ENCODE results near the gene THSD7B. TPM values are rescaled to one million over a fixed set of nuclear protein-coding genes. Genes with fewer than 3 reads are reported as not detected.

The THSD7B gene
- total RNA-seq, 4 donors from 2014 or later: under 0.01 to 0.29 (median 0.03) TPM

- no peaks in the 10 kb centered on the region for H3K4me1 ChIP-seq
- intact Hi-C loops (cut with DNase I): no loop called here
- H3K4me3 ChIP-seq: no peak overlapping the region
- no peaks in the 10 kb centered on the region for H3K9me3 ChIP-seq
- WGBS: 82% methylated on average over 4 of the region's 4 CpGs
- no peak overlapping the region for H3K27ac ChIP-seq (replicated peaks in 1 of 4)
- H3K36me3 ChIP-seq: no peaks in the 10 kb centered on the region
- H3K27me3 ChIP-seq: no peaks in the 10 kb centered on the region
- DNase-seq (ENCODE audit: extremely low spot score): no peak
- no peak for TF ChIP-seq CTCF (IDR thresholded peaks at IDR 0.05)
- TF ChIP-seq POLR2AphosphoS5 (IDR thresholded peaks at IDR 0.05): no peak
- no peak for TF ChIP-seq POLR2A (IDR thresholded peaks at IDR 0.05; ENCODE audit: low read depth)
- no peak for TF ChIP-seq EP300 (IDR thresholded peaks at IDR 0.05)
Measured at GRCh38 chr2:137155356-137156104, 390.2 kb downstream of the THSD7B start.

- Histone ChIP-seq H3K36me3 (no peaks in the 10 kb centered on the region), H3K27me3 (no peaks in the 10 kb centered on the region), H3K4me1 (no peaks in the 10 kb centered on the region), H3K27ac (replicated peaks in 1 of 4) (no peak overlapping the region), H3K4me3 (no peak overlapping the region), H3K9me3 (no peaks in the 10 kb centered on the region)
- 78% methylated on average over 4 of the region's 4 CpGs for WGBS
- intact Hi-C loops (cut with DNase I): no loop called here
- TF ChIP-seq EP300 (IDR thresholded peaks at IDR 0.05) (no peak), POLR2AphosphoS5 (IDR thresholded peaks at IDR 0.05) (no peak), CTCF (IDR thresholded peaks at IDR 0.05) (no peak), POLR2A (IDR thresholded peaks at IDR 0.05; ENCODE audit: low read depth) (no peak)
- no peak for DNase-seq (ENCODE audit: extremely low spot score)
Measured at GRCh38 chr2:137156221-137156844, 391.0 kb downstream of the THSD7B start.

GRCh38 chr2:137157851-137158250 is 392.5 kb downstream of the THSD7B start:
- Histone ChIP-seq H3K27me3 (no peaks in the 10 kb centered on the region), H3K9me3 (no peaks in the 10 kb centered on the region), H3K27ac (replicated peaks in 1 of 4) (no peak overlapping the region), H3K4me1 (no peaks in the 10 kb centered on the region), H3K36me3 (no peaks in the 10 kb centered on the region), H3K4me3 (no peak overlapping the region)
- WGBS: 70% methylated on average over 1 of the region's 1 CpG
- intact Hi-C loops (cut with DNase I): no loop called here
- TF ChIP-seq EP300 (IDR thresholded peaks at IDR 0.05) (no peak), POLR2AphosphoS5 (IDR thresholded peaks at IDR 0.05) (no peak), POLR2A (IDR thresholded peaks at IDR 0.05; ENCODE audit: low read depth) (no peak), CTCF (IDR thresholded peaks at IDR 0.05) (no peak)
- no peak for DNase-seq (ENCODE audit: extremely low spot score)

- no peak for TF ChIP-seq EP300 (IDR thresholded peaks at IDR 0.05)
- TF ChIP-seq CTCF (IDR thresholded peaks at IDR 0.05): no peak
- no peak for TF ChIP-seq POLR2AphosphoS5 (IDR thresholded peaks at IDR 0.05)
- no peak for TF ChIP-seq POLR2A (IDR thresholded peaks at IDR 0.05; ENCODE audit: low read depth)
- H3K9me3 ChIP-seq: no peaks in the 10 kb centered on the region
- H3K27ac ChIP-seq (replicated peaks in 1 of 4): no peak overlapping the region
- intact Hi-C loops (cut with DNase I): no loop called here
- no peaks in the 10 kb centered on the region for H3K36me3 ChIP-seq
- H3K4me1 ChIP-seq: no peaks in the 10 kb centered on the region
- no peaks in the 10 kb centered on the region for H3K27me3 ChIP-seq
- no peak overlapping the region for H3K4me3 ChIP-seq
- no peak for DNase-seq (ENCODE audit: extremely low spot score)
Measured at GRCh38 chr2:137161250-137161649, 395.9 kb downstream of the THSD7B start.

All from esophagus muscularis mucosa (tissue), 4 donors.